GM12874 (cell line): ENCODE data around the gene TMEM209.

Source experiments
- CTCF ChIP-seq: IDR thresholded peaks from 2 replicates; pipeline ENCODE4 v1.5.1; 2011; ENCODE audit warnings: low read depth, mild to moderate bottlenecking, control low read depth, low read length, moderate library complexity; ENCODE audit not compliant: insufficient read depth

The TMEM209 gene

GRCh38 chr7:130228840-130229502 lies 23.8 kb upstream of the TMEM209 start:
- no peak for TF ChIP-seq CTCF

- no peak for TF ChIP-seq CTCF
Measured at GRCh38 chr7:130227883-130228575, 22.8 kb upstream of the TMEM209 start.

- TF ChIP-seq CTCF: no peak
Measured at GRCh38 chr7:130226333-130226732, 21.1 kb upstream of the TMEM209 start.

- no peak for TF ChIP-seq CTCF
Measured at GRCh38 chr7:130224210-130224609, 19.0 kb upstream of the TMEM209 start.

GRCh38 chr7:130223646-130224045 lies 18.4 kb upstream of the TMEM209 start:
- no peak for TF ChIP-seq CTCF

- no peak for TF ChIP-seq CTCF
Measured at GRCh38 chr7:130221746-130222145, 16.5 kb upstream of the TMEM209 start.

- TF ChIP-seq CTCF: no peak
Measured at GRCh38 chr7:130219871-130220270, 14.7 kb upstream of the TMEM209 start.
